SIG-M5 treated with dmso at 0.1 percent for 504 hours (cell line): Measurements from ENCODE around the gene PHLDA1.
A peak's percentile ranks its signal among the peaks of the same experiment; 100 is the strongest.

Experiments
- DNase-seq: peaks from one replicate; lab custom pipeline; 2025; ENCODE audit not compliant: unreplicated experiment; lab: John Stamatoyannopoulos, UW

PHLDA1 gene

GRCh38 chr12:76020281-76020680 is 11.3 kb downstream of the PHLDA1 start:
- DNase-seq, result peak; percentile 76

DNA sequence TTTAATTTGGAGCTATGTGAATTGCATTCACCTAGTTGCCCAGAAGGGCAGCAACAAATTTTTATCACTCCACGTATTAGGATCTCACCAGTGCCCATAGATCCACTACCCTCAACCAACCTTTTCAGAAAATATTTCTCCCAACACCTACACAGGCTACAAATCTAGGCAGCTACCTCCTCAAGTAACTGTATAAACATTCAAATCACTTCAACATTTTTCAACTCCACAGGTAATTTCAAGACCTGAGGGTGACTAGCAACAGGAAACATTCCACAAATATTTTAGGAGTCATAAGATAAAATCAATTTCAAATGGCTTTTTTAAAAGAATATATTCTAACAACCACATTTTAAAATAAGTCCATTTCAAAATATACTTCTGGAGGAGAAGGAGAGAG is 12.9 kb downstream of the PHLDA1 start:
- no peak for DNase-seq

DNA sequence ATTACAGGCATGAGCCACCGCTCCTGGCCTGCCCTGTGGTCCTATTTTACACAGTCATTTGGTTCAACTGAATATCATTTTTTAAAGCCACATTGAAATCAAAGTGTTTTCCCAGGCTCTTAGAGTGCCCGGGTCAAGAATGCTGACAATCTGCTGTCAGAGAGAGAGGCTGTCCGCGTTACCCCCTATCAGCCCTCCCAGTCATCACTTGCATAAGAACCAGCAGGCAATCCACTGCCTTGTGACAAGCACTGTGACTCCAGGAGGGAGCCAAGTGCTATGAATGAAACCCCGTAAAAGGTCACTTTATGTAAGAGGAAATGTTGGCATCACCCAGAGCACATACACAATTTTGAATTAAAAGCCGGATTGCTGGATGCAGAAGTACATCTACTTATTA is 13.5 kb downstream of the PHLDA1 start:
- DNase-seq, result no peak

- no peak for DNase-seq
Observed at GRCh38 chr12:76014007-76014406, 17.6 kb downstream of the PHLDA1 start.

GRCh38 chr12:76013603-76014002 is 18.0 kb downstream of the PHLDA1 start:
- DNase-seq, result no peak

- no peak for DNase-seq
Observed at GRCh38 chr12:76012644-76013043, 18.9 kb downstream of the PHLDA1 start.

- no peak for DNase-seq
Observed at GRCh38 chr12:76010732-76011458, 20.7 kb downstream of the PHLDA1 start.

DNA sequence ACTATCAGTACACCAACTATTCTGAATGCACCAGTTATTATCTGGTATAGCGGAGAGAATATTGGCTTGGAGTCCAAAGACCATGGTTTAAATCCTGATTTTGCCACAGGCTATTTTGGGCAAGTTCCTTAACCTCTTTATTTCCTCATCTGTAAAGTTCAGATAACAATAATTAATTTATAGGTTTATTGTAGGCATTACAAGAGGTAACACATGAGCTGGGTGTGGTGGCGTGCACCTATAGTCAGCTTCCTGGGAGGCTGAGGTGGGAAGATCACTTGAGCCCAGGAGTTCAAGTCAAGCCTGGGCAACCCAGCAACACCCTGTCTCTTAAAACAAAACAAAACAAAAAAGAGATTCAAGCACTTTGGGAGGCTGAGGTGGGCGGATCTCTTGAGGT is 23.1 kb downstream of the PHLDA1 start:
- DNase-seq, result no peak

GRCh38 chr12:76007640-76008039 is 23.9 kb downstream of the PHLDA1 start:
- DNase-seq, result no peak

DNA sequence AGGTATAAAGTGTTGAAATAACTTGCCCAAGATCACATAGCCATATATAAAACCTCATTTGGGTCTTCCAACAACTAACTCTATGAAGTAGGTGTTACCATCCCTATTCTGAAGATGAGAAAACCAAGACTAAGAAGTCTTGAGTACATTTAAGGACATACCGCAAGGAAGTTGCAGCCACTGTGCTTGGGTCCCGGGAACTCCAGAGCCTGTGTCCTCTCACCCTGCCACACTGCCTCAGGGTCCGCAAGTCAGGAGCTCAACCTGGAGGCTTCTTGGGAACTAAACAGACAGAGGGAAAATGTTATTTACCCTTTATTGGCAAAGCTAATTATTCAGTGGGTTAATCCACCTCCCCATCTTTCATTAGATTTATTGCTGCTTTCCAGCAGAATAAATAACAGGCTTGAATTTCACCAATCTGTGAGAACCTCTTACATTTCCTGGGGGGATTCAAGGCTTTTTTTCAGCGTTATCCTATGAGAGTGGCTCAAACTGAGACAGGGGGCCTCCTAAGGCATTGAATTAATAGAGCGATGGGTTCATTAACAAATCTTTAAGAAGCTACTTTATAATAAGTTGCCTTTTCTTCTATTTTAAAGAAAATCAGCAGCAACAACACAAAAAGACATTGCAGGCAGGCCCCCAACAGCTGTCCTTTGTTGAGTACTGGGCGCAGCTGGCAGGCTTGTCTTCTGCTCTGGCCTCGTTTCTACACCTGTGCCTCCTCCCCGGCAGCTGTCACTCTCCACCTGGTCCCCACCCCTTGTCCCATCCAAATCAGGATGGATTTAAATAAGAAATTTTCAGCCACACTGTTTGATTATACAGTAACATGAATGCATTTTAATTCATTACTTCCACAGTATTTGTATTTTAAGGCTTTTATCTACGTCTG is 25.3 kb downstream of the PHLDA1 start:
- DNase-seq, result no peak

DNA sequence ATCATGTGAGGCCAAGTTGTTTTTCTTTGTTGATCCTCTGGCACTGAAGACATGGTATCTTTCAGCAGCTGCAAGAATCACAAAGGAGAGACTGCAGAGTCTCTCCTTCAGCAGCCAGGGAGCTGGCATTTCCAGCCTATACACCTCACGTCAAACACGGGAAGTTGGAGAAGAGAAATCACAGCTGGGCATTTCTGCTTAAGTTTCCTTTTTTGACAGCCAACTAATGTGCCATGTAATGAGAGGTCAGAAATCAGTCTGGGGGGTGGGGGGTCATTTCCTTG is 28.3 kb downstream of the PHLDA1 start:
- no peak for DNase-seq

- DNase-seq, result no peak
Observed at GRCh38 chr12:76002598-76003354, 28.8 kb downstream of the PHLDA1 start.

DNA sequence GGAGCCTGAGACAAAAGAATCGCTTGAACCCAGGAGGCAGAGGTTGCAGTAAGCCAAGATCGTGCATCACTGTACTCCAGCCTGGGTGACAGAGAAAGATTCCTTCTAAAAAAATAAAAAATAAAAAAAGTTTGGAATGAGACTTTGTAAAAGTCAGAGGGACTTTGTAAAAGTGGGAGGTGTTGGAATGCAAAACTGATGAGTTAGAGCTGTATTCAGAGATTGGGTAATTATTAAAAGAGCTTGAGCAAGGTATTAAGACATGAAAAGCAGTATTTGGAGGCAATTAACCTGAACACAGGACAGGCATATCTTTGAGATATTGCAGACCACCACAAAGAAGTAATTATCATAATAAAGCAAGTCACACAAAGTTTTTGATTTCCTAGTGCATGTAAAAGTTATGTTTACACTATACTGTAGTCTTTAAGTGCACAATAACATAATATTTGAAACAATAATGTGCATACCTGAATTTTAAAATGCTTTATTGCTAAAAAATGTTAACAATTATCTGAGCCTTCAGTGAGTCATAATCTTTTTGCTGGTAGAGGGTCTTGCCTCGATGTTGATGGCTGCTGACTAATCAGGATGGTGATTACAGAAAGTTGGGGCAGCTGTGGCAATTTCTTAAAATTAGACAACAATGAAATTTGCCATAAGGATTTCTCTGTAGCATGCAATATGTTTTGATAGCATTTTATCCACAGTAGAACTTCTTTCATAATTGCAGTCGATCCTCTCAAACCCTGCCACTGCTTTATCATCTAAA is 33.1 kb downstream of the PHLDA1 start:
- DNase-seq, result no peak

- no peak for DNase-seq
Observed at GRCh38 chr12:75997658-75998057, 33.9 kb downstream of the PHLDA1 start.

- no peak for DNase-seq
Observed at GRCh38 chr12:75996861-75997447, 34.6 kb downstream of the PHLDA1 start.

- no peak for DNase-seq
Observed at GRCh38 chr12:75995691-75996090, 35.9 kb downstream of the PHLDA1 start.

GRCh38 chr12:75994069-75994740 is 37.4 kb downstream of the PHLDA1 start:
- DNase-seq, result no peak

DNA sequence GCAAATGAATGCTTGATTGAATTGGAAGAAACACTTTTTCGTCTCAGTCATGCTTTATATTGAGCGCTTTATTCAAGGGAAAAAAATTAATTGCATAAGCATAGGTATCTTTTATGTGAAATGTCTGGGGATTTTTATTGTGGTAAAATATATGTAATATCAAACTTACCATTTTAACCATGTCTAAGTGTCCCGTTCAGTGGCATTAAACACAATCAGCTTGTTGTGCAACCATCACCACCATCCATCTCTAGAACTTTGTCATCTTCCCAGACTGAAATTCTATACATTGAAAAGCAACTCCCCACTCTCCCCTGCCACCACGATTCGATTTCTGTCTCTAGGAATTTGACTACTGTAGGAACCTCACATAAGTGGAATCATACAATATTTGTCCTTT is 39.8 kb downstream of the PHLDA1 start:
- DNase-seq, result no peak

DNA sequence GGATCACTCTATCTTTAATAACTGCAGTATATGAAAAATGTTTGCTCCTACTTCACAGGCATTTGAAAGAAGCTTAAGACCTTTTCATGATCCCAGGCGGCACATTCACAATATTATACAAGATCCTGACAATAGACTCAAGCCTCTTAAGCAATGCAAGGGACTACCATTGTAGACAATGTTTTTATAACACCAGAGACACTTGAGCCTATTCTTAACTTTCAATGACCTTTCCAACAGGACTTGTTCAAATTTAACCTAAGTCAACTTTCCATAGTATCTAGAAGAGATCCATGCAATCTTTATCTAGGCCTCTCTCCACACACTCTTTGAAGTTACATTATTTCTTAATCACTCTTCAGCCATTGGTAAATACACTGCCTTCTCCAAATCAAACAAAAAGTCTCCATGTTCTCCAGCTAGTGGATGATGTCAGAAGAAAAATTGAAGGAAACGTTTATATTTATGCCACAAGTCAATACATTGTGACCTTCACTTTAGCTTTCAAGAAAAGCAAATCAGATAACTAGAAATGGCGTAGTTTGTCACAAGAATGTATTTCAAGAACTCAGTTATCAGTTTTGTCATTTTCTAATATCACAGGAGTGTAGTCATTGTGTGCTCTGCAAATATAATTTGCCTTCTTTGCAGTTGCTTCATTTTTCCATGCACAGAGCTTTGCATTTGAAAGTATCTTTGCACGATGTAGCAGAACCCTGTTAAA is 41.2 kb downstream of the PHLDA1 start:
- DNase-seq, result peak; percentile 34
